Trophoblast cell (in vitro differentiated cells and primary cell): ENCODE measurements around the gene VAV3.

ENCODE experiments used
- DNase-seq, 2 donors: peaks; one replicate each; pipeline ENCODE4 v3.0.0-alpha.2; 2016
- H2AFZ ChIP-seq: 2 replicates; pipeline ENCODE4 v1.6.1; 2013; ENCODE audit warnings: low read length, moderate library complexity, mild to moderate bottlenecking; ENCODE audit not compliant: insufficient read depth, poor library complexity
- H2AK5ac ChIP-seq: 2 replicates; pipeline ENCODE4 v1.6.1; 2013; ENCODE audit warnings: mild to moderate bottlenecking, low read length
- H2BK120ac ChIP-seq: 2 replicates; pipeline ENCODE4 v1.6.1; 2013; ENCODE audit warnings: low read length, mild to moderate bottlenecking, moderate library complexity; ENCODE audit not compliant: insufficient read depth, poor library complexity
- H2BK12ac ChIP-seq: 2 replicates; pipeline ENCODE4 v1.6.1; 2013; ENCODE audit warnings: mild to moderate bottlenecking, low read length, moderate library complexity
- H2BK5ac ChIP-seq: 2 replicates; pipeline ENCODE4 v1.6.1; 2013; ENCODE audit warnings: low read length, low read depth, moderate library complexity, mild to moderate bottlenecking; ENCODE audit not compliant: poor library complexity
- H3K14ac ChIP-seq: 2 replicates; pipeline ENCODE4 v1.6.1; 2013; ENCODE audit warnings: mild to moderate bottlenecking, low read length
- H3K18ac ChIP-seq: 2 replicates; pipeline ENCODE4 v1.6.1; 2013; ENCODE audit warnings: mild to moderate bottlenecking, low read length
- H3K23ac ChIP-seq: 2 replicates; pipeline ENCODE4 v1.6.1; 2013; ENCODE audit warnings: low read length
- H3K27ac ChIP-seq: 2 replicates; pipeline ENCODE4 v1.5.1; 2013; ENCODE audit warnings: low read depth, mild to moderate bottlenecking, inconsistent platforms, low read length, moderate library complexity
- H3K27me3 ChIP-seq: 2 replicates; pipeline ENCODE4 v1.6.1; 2013; ENCODE audit warnings: inconsistent platforms, mild to moderate bottlenecking, low read length, moderate library complexity; ENCODE audit not compliant: insufficient read depth
- H3K36me3 ChIP-seq, 2 experiments: 1 replicate in 1 of 2; 2 replicates in 1 of 2; pipeline ENCODE4 v1.6.1; 2013; ENCODE audit warnings: low read length in 2 of 2, mild to moderate bottlenecking in 2 of 2, moderate library complexity in 1 of 2; ENCODE audit not compliant: insufficient read depth in 2 of 2, control insufficient read depth in 1 of 2
- H3K4ac ChIP-seq: 2 replicates; pipeline ENCODE4 v1.6.1; 2013; ENCODE audit warnings: low read depth, mild to moderate bottlenecking, low read length, moderate library complexity
- H3K4me1 ChIP-seq, 2 experiments: 1 replicate in 1 of 2; 2 replicates in 1 of 2; pipeline ENCODE4 v1.6.1; 2013; ENCODE audit warnings: low read length in 2 of 2, mild to moderate bottlenecking in 2 of 2, moderate library complexity in 1 of 2; ENCODE audit not compliant: insufficient read depth in 2 of 2, control insufficient read depth in 1 of 2
- H3K4me2 ChIP-seq: 2 replicates; pipeline ENCODE4 v1.6.1; 2013; ENCODE audit warnings: inconsistent platforms, mild to moderate bottlenecking, low read length, moderate library complexity
- H3K4me3 ChIP-seq: 2 replicates; pipeline ENCODE4 v1.5.1; 2013; ENCODE audit warnings: mild to moderate bottlenecking, low read depth, low read length, inconsistent platforms
- H3K79me1 ChIP-seq: one replicate; pipeline ENCODE4 v1.6.1; 2013; ENCODE audit warnings: low read length
- H3K79me2 ChIP-seq: 2 replicates; pipeline ENCODE4 v1.6.1; 2013; ENCODE audit warnings: low read length, mild to moderate bottlenecking; ENCODE audit not compliant: control insufficient read depth, insufficient read depth, poor library complexity
- H3K9ac ChIP-seq: 2 replicates; pipeline ENCODE4 v1.6.1; 2013; ENCODE audit warnings: mild to moderate bottlenecking, low read length
- H3K9me3 ChIP-seq: 2 replicates; pipeline ENCODE4 v1.6.1; 2013; ENCODE audit warnings: low read depth, mild to moderate bottlenecking, control low read depth, inconsistent platforms, low read length; ENCODE audit not compliant: insufficient read depth
- H4K12ac ChIP-seq: 2 replicates; pipeline ENCODE4 v1.6.1; 2013; ENCODE audit warnings: low read depth, mild to moderate bottlenecking, low read length, moderate library complexity
- H4K8ac ChIP-seq: 2 replicates; pipeline ENCODE4 v1.6.1; 2013; ENCODE audit warnings: low read depth, mild to moderate bottlenecking, low read length, moderate library complexity
- H4K91ac ChIP-seq: one replicate; pipeline ENCODE4 v1.6.1; 2013; ENCODE audit warnings: low read depth, mild to moderate bottlenecking, low read length, moderate library complexity
- WGBS: extraction: QIAGEN DNeasy Blood & Tissue Kit; methylation state at CpG from one replicate; pipeline ENCODE4 v1.1.7; 2013; ENCODE audit warnings: missing lambda C conversion rate; ENCODE audit not compliant: insufficient read length, insufficient coverage; ENCODE audit errors: extremely low coverage; 5-methylcytosine and 5-hydroxymethylcytosine counted together

The VAV3 gene

DNA sequence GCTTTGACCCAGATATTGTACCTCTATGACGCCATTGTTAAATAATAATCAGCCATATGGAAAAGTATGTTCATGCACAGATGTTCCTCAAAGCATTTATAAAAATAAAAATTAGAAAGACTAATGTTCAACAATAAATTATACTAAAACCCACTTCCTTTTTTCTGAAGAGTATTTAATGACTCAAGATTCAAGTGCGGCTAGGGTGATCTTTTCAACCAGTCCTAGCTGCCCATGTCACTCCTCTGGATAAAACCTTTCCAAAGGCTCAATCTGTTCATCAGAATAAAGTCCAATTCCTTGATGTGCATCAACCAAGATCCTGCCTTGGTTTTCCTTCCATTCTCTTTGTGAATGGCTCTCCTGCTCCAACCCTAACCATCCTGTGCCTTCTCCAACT is 292.0 kb downstream of the VAV3 start:
- Histone ChIP-seq H3K4ac (no peak overlapping the region), H2AK5ac (no peak overlapping the region), H3K4me3 (no peak overlapping the region), H4K91ac (no peak overlapping the region), H2AFZ (no peak overlapping the region), H3K4me1 (no peaks in the 10 kb centered on the region), H3K79me2 (no peaks in the 10 kb centered on the region), H4K12ac (no peak overlapping the region), H4K8ac (no peak overlapping the region), H3K14ac (no peak overlapping the region), H3K36me3 (peaks cover 0 to 2% of the 10 kb centered on the region in 2 experiments), H3K79me1 (no peaks in the 10 kb centered on the region), H3K18ac (no peak overlapping the region), H3K9ac (no peak overlapping the region), H3K9me3 (no peaks in the 10 kb centered on the region), H2BK120ac (no peak overlapping the region), H3K23ac (no peak overlapping the region), H3K27me3 (no peaks in the 10 kb centered on the region), H3K27ac (no peak overlapping the region), H2BK5ac (no peak overlapping the region), H2BK12ac (no peak overlapping the region), H3K4me2 (no peak overlapping the region)
- no CpG with 5 or more reads among the region's 2 CpGs for WGBS
- DNase-seq = no peak

GRCh38 chr1:107670397-107671040 is 294.5 kb downstream of the VAV3 start:
- H2BK120ac ChIP-seq = no peak overlapping the region

GRCh38 chr1:107669996-107670395 is 295.0 kb downstream of the VAV3 start:
- Histone ChIP-seq H3K23ac (no peak overlapping the region), H3K4me2 (no peak overlapping the region)

More at GRCh38 chr1:107670397-107671040, 294.5 kb downstream of the VAV3 start:
- Histone ChIP-seq H3K27me3 (no peaks in the 10 kb centered on the region), H4K12ac (no peak overlapping the region), H2BK5ac (no peak overlapping the region), H3K18ac (no peak overlapping the region), H4K8ac (no peak overlapping the region), H2BK12ac (no peak overlapping the region), H3K4me3 (no peak overlapping the region), H3K4me2 (no peak overlapping the region), H3K9me3 (no peaks in the 10 kb centered on the region), H4K91ac (no peak overlapping the region), H3K27ac (no peak overlapping the region), H3K9ac (no peak overlapping the region), H3K79me2 (no peaks in the 10 kb centered on the region), H3K14ac (no peak overlapping the region), H3K36me3 (peaks cover 0 to 2% of the 10 kb centered on the region in 2 experiments), H2AFZ (no peak overlapping the region), H3K4me1 (no peaks in the 10 kb centered on the region), H3K23ac (no peak overlapping the region), H2AK5ac (no peak overlapping the region), H3K4ac (no peak overlapping the region), H3K79me1 (no peaks in the 10 kb centered on the region)
- WGBS = no CpG with 5 or more reads among the region's 5 CpGs
- no peak for DNase-seq

GRCh38 chr1:107668762-107669161 is 296.2 kb downstream of the VAV3 start:
- no peak overlapping the region for H3K14ac ChIP-seq
- no peak overlapping the region for H2BK120ac ChIP-seq
- no peak overlapping the region for H2AFZ ChIP-seq
- H2BK5ac ChIP-seq = no peak overlapping the region
- no peak overlapping the region for H3K4me3 ChIP-seq
- H3K4me2 ChIP-seq = no peak overlapping the region
- H3K79me2 ChIP-seq = no peaks in the 10 kb centered on the region
- no peak overlapping the region for H3K27ac ChIP-seq
- H3K9me3 ChIP-seq = no peaks in the 10 kb centered on the region
- no peak overlapping the region for H2AK5ac ChIP-seq
- no peaks in the 10 kb centered on the region for H3K27me3 ChIP-seq
- H4K12ac ChIP-seq = no peak overlapping the region
- DNase-seq = no peak
- H2BK12ac ChIP-seq = no peak overlapping the region
- no peak overlapping the region for H3K18ac ChIP-seq
- H3K36me3 ChIP-seq = no peaks in the 10 kb centered on the region
- no peak overlapping the region for H3K4ac ChIP-seq
- no peaks in the 10 kb centered on the region for H3K4me1 ChIP-seq
- no peak overlapping the region for H3K23ac ChIP-seq
- H3K79me1 ChIP-seq = no peaks in the 10 kb centered on the region
- no peak overlapping the region for H4K91ac ChIP-seq
- WGBS = no CpG with 5 or more reads among the region's 6 CpGs
- no peak overlapping the region for H4K8ac ChIP-seq
- no peak overlapping the region for H3K9ac ChIP-seq

More at GRCh38 chr1:107669996-107670395, 295.0 kb downstream of the VAV3 start:
- H3K18ac ChIP-seq = no peak overlapping the region
- H2AFZ ChIP-seq = no peak overlapping the region
- H2BK5ac ChIP-seq = no peak overlapping the region
- peaks cover 0 to 2% of the 10 kb centered on the region in 2 experiments for H3K36me3 ChIP-seq
- H4K12ac ChIP-seq = no peak overlapping the region
- no peaks in the 10 kb centered on the region for H3K27me3 ChIP-seq
- no peak overlapping the region for H3K4ac ChIP-seq
- H2BK12ac ChIP-seq = no peak overlapping the region
- DNase-seq = no peak
- no peaks in the 10 kb centered on the region for H3K79me2 ChIP-seq
- no peaks in the 10 kb centered on the region for H3K79me1 ChIP-seq
- no CpG with 5 or more reads among the region's 1 CpG for WGBS
- no peak overlapping the region for H2BK120ac ChIP-seq
- H3K27ac ChIP-seq = no peak overlapping the region
- no peak overlapping the region for H3K9ac ChIP-seq
- H3K9me3 ChIP-seq = no peaks in the 10 kb centered on the region
- H2AK5ac ChIP-seq = no peak overlapping the region
- no peaks in the 10 kb centered on the region for H3K4me1 ChIP-seq
- no peak overlapping the region for H4K91ac ChIP-seq
- no peak overlapping the region for H3K4me3 ChIP-seq
- H4K8ac ChIP-seq = no peak overlapping the region
- no peak overlapping the region for H3K14ac ChIP-seq
